HG02973 (cell line): ENCODE data around the gene SLC25A1.

Experiments used
- ATAC-seq: cut with Tn5 transposase; IDR thresholded peaks from one replicate; pipeline ENCODE4 v1.9.1; 2021; ENCODE audit warnings: moderate library complexity; ENCODE audit not compliant: unreplicated experiment

Gene SLC25A1

GRCh38 chr22:19139974-19140373, 38.6 kb downstream of the SLC25A1 start:
- ATAC-seq = no peak

DNA sequence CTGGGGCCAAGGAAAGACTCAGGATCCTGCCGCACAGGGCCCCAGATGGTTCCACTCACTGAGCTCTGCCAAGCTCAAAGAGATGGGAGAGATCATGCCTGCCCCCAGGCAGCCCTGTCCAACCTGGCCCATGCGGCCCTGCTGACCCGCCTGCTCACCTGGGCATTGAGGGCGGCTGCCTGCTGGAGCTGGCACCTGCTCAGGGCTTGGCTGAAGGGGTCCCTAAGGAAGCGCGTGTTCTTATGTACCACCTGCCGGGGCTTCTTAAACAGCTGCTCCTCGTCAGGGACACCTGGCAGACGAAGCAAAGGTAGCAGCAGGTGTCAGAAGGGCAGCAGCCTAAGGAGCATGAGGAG, 39.6 kb downstream of the SLC25A1 start:
- ATAC-seq = no peak

DNA sequence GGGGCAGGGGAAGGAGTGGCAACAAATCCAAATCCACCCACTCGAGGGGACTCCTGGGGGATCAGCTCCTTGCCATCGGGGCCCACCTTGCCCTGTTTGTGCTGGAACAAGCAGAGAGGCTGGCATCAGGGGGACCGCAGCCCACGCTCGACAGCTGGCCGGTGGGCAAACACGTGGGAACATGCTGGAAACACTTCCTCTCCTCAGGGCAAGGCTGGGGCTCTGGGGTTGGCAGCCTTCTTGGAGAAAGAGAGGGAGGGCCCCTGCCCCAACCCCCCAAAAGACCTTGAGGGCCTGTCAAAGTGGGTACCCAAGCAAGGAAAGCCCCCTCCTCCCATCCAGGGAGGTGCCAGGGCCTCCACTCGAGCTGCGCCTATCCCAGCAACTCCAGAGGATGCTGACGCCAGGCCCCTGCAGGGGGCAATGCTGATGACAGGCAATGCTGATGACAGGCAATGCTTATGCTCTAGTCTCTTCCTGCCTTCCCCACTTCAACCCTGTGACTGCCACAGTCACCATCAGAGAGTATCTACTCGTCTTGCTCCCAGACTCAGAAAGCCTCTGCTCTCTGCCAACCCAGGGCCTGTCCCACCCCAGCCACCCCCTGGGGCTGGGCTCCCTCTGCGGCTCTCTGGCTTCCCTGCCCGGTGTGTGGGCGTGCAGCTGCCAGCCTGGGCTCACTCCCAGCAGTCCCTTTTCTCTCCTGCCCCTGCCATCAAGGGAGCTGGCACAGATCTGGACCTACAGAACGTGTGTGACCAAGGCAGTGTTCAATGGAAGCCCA, 40.1 kb downstream of the SLC25A1 start:
- no peak for ATAC-seq

DNA sequence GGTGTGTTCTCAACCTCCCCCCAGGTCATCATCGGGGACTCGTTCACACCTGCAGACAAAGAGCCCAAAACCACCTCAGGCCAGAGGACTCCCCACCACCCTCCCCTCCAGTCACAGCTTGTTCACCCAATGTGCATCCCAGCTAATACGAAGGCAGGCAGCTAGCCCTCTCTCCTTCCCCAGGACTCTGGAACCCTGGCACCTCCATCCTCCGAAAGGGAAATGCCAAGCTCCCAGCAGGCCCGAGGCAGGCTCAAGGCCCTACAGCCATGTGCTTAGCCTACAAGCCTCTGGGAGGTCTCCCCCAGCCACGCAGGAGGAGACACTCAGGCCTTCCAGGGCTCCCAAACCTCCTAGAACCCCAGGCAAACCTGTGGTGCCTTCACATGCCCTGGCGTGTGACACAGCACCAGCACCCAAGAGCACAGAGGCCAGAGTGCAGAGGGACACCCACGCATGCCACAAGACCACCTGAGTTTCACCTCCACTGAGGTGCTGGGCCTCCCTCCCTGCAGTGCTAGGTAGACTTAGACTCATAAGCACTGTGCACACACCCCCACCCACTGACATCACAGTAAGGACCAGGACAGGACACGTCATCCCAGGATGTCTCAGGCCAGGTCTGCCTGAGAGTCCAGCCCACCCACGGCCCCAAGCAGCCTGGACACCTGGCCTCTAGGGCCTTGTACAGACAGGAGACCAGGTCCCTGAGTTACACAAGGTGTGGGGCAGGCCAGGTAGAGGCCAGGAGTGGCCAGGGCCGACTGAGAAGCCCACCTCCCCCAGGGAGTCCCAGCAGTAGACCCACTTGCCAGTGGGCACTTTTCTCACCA, 40.9 kb downstream of the SLC25A1 start:
- no peak for ATAC-seq

DNA sequence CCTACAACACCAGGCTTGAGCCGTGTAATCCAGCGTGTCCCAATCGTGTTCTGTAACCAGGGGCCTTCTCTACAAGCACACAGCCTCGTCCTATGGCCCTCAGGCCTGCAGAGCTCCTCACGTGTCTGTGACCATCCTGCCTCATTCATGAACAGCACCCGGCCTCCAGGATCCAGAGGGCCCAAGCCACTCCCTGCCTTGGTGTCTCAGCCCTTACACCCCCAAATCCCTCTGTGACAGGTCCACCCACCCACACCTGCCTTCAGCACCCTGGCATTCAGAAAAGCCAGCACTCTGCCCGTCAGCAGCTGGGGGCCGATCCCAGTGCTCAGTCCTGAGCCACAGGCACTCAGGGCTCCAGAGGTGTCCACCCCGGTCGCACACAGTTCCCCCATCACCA, 41.6 kb downstream of the SLC25A1 start:
- ATAC-seq = no peak

DNA sequence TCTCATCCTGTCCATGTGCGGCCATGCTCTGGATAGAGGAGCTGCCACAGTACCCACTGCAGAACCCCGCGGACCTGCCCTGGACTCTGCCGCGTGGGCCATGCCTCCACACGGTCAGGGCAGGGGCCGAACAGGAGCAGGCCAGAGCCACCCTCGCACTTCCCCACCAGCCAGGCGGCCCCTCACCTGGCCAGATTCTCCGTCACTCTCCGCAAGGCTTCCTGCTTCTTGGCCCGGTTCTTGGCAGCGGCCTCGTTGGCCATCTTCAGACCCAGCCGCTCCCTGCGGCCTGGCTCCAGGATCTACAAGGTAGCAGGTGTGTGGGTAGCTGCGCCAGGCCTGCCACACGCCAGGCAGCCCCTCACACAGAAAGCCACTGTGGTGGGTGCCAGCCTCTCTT, 43.7 kb downstream of the SLC25A1 start:
- no peak for ATAC-seq

DNA sequence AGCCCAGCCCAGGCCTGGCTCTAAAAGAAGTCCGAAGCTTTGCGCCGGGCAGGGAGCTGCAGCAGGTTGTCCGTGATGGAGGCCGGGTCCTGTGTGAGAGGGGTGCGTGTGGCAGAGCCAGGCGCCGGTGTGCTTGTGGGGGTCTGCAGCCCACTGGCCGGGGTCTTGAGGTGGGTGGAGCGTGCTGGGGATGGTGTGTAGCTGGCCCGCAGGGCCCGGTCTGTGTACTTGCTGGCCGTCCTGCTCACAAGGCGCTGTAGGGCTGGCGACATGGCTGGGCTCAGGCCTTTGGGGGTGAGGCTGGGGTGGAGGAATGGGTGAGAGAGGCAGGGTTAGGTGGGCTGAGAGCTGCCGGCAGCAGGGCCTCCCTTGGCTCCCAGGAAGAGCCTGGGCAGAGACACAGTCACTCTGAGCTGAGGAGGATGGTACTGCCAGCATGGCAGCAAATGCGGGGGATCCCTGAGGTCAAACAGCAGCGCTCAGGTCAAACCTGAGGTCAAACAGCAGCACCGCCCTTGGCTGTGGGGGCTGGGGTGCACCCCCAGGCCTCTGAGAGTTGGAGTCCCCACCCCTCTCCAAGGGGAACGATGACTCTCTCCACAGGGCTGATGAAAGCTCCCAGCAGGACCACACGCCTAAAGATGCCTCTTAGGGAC, 44.2 kb downstream of the SLC25A1 start:
- no peak for ATAC-seq

GRCh38 chr22:19133561-19133960, 45.0 kb downstream of the SLC25A1 start:
- ATAC-seq = no peak

DNA sequence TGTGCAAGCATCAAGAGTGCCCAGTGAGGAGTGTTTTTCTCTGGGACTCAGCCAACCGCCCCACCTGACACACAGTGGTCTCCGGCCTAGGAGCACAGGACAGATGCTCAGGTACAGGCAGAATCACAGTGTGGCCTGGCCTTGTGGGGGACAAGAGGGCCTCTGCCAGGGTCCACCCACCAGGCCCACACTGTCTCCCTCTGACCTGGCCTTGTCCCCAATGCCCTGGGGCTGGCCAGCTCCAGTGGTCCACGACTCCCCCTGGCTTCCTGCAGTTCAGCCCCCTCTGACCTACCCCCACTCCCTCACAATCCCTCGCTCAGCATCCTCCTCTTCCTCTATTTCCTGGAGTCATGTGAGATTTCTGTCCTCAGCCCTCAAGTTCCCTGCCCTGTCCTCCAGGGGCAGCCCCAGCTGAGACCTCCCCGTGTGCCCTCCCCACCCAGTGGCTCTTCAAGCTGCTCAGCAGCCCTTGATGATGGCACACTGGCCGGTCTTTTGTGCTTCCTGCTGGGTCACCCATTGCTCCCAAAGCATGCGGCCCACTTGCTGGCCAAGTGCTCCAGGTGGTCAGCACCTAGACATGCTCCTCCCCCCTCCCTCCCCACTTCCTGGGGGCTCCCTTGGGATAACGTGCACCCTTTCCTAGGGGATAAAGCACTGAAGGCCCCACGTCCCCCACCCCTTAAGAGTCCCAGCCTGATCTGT, 45.7 kb downstream of the SLC25A1 start:
- ATAC-seq = no peak

- no peak for ATAC-seq
Observed at GRCh38 chr22:19132153-19132552, 46.4 kb downstream of the SLC25A1 start.

GRCh38 chr22:19131685-19132015, 46.9 kb downstream of the SLC25A1 start:
- no peak for ATAC-seq

- ATAC-seq = no peak
Observed at GRCh38 chr22:19130959-19131684, 47.4 kb downstream of the SLC25A1 start, which contains the start of gene TSSK2. TSSK2 (plus strand) TSS chr22:19131308; CDS start chr22:19131400, 92 bp downstream.

- no peak for ATAC-seq
Observed at GRCh38 chr22:19129871-19130270, 48.7 kb downstream of the SLC25A1 start.

DNA sequence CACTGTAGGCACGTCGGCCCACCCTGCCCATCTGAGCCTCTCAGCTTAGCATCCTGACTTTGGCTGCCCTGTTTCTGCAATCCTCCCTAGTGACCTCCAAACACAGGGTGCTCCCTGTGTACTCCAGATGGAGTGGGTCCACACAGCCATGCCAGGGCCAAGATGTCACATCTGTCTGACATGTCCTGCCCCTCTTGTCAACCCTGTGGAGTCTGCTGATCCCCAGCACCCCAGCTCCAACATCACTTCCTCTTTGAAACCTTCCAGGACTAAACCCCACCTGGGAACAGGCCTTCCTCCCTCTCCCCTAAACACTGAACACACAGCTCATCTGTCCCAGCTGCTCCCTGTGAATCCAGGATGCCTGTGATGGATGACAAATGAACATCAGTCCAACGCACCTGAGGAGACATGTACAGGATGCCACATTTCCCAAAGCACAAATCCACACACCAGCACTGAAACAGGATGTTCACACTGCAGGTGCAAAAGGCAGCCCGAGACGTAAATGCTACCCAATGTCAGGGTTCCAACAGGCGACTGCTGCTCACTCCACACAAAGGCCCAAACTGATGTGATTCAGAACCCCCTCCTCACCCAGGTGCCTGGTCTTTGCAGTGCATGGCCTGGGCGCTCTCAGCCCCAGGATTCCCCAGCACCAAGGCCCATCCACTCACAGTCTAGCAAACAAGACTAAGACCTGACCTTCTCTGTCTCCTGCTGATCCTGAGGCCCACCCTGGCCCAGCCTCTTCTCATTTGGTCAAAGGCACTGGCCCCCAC, 49.4 kb downstream of the SLC25A1 start:
- no peak for ATAC-seq

DNA sequence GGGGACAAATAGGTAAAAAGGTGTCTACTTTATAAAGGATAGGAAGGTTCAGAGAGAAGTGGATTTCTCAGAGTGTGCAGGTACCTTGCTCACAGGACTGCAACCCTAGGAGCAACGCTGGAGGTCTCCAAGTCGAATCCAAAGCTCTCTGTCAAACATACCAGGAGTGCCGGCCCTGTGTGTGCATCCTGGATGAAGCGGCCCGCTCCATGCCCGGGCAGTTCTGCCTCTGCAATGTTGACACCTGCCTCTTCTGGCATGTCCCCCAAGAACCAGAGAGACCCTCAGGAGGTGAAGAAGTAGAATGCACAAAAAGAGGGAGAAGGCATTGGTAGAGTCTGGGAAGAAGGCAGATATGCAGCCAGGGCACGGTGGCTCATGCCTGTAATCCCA, 50.5 kb downstream of the SLC25A1 start:
- no peak for ATAC-seq

DNA sequence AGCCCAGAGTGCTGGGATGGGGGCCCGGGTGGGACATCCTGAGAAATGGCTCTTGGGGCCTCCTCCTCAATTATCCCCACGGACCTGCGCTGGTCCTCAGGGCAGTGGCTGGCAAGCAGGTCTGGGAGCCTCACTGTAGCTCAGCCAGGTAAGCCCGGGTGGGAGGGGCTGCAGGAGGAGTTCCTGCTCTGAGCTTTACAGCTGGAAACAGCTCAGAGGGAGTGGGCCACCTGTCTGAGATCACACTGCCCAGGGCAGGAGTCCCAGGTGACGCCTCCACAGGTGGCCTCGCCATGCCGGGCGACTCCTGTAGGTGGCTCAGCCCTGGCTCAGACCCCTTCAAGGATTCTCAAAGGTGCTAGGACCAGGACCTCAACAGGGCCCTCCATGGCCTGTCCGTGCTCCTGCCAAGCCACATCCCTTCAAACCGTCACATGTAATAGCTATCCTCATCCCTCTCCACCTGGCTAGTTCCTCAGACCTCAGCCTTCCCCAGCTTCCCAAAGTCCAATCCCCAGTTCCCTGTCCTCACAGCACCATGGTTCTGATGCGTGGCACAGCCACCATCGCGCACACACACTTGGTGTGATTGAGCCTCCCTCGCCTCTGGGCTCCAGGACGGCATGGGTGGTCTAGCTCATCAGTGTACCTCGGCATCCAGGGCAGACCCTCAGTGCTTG, 51.1 kb downstream of the SLC25A1 start:
- ATAC-seq = no peak

DNA sequence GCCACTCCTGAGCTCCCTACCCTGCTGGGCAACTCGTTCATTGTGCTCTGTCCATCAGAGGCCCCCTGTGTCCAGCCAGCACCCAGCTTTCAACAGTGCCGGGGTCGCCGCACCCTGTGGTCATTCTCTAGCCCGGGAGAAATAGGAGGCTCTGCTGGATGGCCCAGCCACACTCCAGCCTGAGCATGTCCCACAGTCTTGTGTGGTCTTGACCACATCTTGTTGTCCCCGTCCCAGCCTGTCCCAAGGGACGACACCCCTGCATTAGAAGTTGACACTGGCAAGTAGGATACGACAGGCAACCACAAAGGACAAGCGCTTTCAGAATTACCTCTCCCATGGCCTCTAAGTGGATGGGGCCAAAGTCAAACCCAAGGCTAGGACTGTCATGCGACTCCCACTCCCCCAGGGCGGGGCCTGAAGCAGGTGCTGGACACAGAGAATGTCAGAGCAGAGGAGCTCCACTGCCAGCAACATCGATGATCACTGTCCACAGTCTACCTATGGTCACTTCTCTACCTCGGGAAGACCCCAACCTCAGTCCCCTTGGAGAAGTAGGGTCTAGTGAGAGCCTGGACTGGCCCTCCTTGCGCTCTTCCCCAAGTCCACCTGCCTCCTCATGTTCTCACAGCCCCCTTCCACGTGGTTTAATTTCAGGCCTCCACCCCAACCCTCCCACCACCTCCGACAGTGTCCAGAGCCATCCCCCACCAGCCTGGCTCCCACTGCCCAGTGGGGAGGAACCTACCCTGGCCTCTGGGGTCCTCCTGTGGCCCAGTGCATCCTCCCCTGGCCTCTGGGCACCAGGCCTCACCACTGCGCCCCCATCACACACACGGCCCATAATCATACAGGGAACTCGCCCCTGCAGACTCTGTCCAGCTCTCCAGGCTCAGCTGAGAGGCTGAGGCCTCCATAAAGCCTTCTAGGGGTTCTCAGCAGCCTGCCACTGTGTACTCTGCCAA, 51.9 kb downstream of the SLC25A1 start:
- ATAC-seq = no peak
